Spleen (tissue), 7 donors: Measurements from ENCODE around the gene UGT1A9.

Experiments
- POLR2A ChIP-seq, 3 donors: fragments of 450-650 bp; IDR thresholded peaks; one replicate each; pipeline ENCODE4 v1.5.1; 2017; ENCODE audit warnings: antibody characterized with exemption in 3 of 3, mild to moderate bottlenecking in 1 of 3
- POLR2AphosphoS5 ChIP-seq, 3 donors: sonication (generic); formaldehyde crosslinking; IDR thresholded peaks; one replicate each; pipeline ENCODE4 v1.5.1; 2017; ENCODE audit warnings: antibody characterized with exemption in 3 of 3
- TF ChIP-seq, protein P1 (sequence below), 11 experiments: fragments of 200-600 bp in 7 of 11; fragments of 450-650 bp in 4 of 11; sonication (generic) in 4 of 11; IDR thresholded peaks in 8 of 11; conservative IDR thresholded peaks in 3 of 11; 1 replicate in 7 of 11; 2 replicates in 4 of 11; pipeline versions ENCODE4 v1.4.0 to v1.8.0; 2016 to 2021; ENCODE audit warnings: antibody characterized with exemption in 11 of 11, inconsistent platforms in 4 of 11, mild to moderate bottlenecking in 1 of 11
- donor health status: DM: no; HTN: no; CAD: no; lungs with moderate emphysema.
- donor health status: DM: no; HTN: no; CAD: no.
- donor health status: DM: no; HTN: no; CAD: no.

DNA sequence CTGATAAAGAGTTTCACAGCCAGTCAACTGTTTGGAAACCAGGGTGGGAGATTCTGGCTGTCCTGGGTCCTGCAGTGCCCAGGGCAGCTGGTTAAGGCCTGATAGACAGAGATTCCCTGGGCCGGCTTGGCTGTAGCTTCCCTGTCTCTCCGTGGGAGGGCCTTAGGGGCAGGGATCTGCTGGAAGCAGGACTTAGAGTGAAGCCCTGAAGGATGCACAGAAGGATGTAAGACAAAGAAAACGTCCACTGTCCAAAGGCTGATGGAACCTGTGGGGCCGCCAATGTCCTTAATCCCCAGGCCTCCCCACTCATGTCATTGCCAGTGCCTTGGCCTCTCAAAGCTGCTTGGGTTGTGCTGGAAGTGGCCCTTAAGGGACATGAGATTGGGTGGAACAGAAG lies 139.4 kb downstream of the UGT1A9 start:
- TF ChIP-seq, protein P1, sequence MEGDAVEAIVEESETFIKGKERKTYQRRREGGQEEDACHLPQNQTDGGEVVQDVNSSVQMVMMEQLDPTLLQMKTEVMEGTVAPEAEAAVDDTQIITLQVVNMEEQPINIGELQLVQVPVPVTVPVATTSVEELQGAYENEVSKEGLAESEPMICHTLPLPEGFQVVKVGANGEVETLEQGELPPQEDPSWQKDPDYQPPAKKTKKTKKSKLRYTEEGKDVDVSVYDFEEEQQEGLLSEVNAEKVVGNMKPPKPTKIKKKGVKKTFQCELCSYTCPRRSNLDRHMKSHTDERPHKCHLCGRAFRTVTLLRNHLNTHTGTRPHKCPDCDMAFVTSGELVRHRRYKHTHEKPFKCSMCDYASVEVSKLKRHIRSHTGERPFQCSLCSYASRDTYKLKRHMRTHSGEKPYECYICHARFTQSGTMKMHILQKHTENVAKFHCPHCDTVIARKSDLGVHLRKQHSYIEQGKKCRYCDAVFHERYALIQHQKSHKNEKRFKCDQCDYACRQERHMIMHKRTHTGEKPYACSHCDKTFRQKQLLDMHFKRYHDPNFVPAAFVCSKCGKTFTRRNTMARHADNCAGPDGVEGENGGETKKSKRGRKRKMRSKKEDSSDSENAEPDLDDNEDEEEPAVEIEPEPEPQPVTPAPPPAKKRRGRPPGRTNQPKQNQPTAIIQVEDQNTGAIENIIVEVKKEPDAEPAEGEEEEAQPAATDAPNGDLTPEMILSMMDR (IDR thresholded peaks at IDR 0.05 in 8 of 11, conservative IDR thresholded peaks at IDR 0.05 in 3 of 11): no peak
- TF ChIP-seq POLR2A (IDR thresholded peaks at IDR 0.05): no peak
- TF ChIP-seq POLR2AphosphoS5 (IDR thresholded peaks at IDR 0.05): no peak
